GM18502 (cell line): Measurements from ENCODE around the gene MAP1LC3A.
"Not testable (repeated sequence)": the region's sequence is repeated elsewhere in the genome, so short reads cannot be mapped to it uniquely, and the experiment has no call there.

ENCODE experiments used
- ATAC-seq: cut with Tn5 transposase; IDR thresholded peaks from one replicate; pipeline ENCODE4 v1.9.1; 2021; ENCODE audit warnings: mild to moderate bottlenecking; ENCODE audit not compliant: unreplicated experiment, poor library complexity

MAP1LC3A gene

GRCh38 chr20:34558320-34559218, at the start of gene MAP1LC3A:
Gene MAP1LC3A (plus strand): TSS chr20:34558718. CDS start chr20:34558869, 151 bp downstream.
- peak; percentile 77 for ATAC-seq

- ATAC-seq, result no peak
These were observed 47.9 kb upstream of the MAP1LC3A start for GRCh38 chr20:34510575-34510974.

GRCh38 chr20:34511891-34512265, 46.6 kb upstream of the MAP1LC3A start:
- ATAC-seq, result no peak

- no peak for ATAC-seq
These were observed 46.1 kb upstream of the MAP1LC3A start for GRCh38 chr20:34512266-34512954.

GRCh38 chr20:34512955-34513419, 45.5 kb upstream of the MAP1LC3A start:
- no peak for ATAC-seq

GRCh38 chr20:34514034-34514433, 44.5 kb upstream of the MAP1LC3A start:
- not testable (repeated sequence) for ATAC-seq

- ATAC-seq, result no peak
These were observed 43.5 kb upstream of the MAP1LC3A start for GRCh38 chr20:34514897-34515483.

- ATAC-seq, result peak; percentile 55
These were observed 42.9 kb upstream of the MAP1LC3A start for GRCh38 chr20:34515484-34516246.

GRCh38 chr20:34516247-34517113, 42.0 kb upstream of the MAP1LC3A start, which contains the start of gene DYNLRB1:
Gene DYNLRB1 (plus strand): TSS chr20:34516422. CDS start chr20:34516459, 37 bp downstream.
- ATAC-seq, result peak; percentile 72

- ATAC-seq, result no peak
These were observed 41.4 kb upstream of the MAP1LC3A start for GRCh38 chr20:34517114-34517505.

- not testable (repeated sequence) for ATAC-seq
These were observed 39.7 kb upstream of the MAP1LC3A start for GRCh38 chr20:34518863-34519262.

- not testable (repeated sequence) for ATAC-seq
These were observed 38.7 kb upstream of the MAP1LC3A start for GRCh38 chr20:34519841-34520240.

- ATAC-seq, result no peak
These were observed 35.3 kb upstream of the MAP1LC3A start for GRCh38 chr20:34522969-34523871.

- ATAC-seq, result no peak
These were observed 34.1 kb upstream of the MAP1LC3A start for GRCh38 chr20:34524426-34524825.

- ATAC-seq, result no peak
These were observed 33.2 kb upstream of the MAP1LC3A start for GRCh38 chr20:34525342-34525708.

GRCh38 chr20:34525709-34526416, 32.7 kb upstream of the MAP1LC3A start:
- no peak for ATAC-seq

- ATAC-seq, result no peak
These were observed 32.1 kb upstream of the MAP1LC3A start for GRCh38 chr20:34526466-34526865.

GRCh38 chr20:34527016-34527415, 31.5 kb upstream of the MAP1LC3A start:
- no peak for ATAC-seq
